ENCODE measurements around the gene ANAPC4. TPM values are rescaled to one million over a fixed set of nuclear protein-coding genes. Genes with fewer than 3 reads are reported as not detected.

ANAPC4 gene
- total RNA-seq, 1 experiment from 2014 or later, result 22.8 TPM

GRCh38 chr4:25437926-25438325 is 60.9 kb downstream of the ANAPC4 start:
- CTCF ChIA-PET, result no interaction called here
- in situ Hi-C loops (cut with HindIII; ENCODE audit: low pct_unique_long_range_greater_than_20kb, low sequenced_read_pairs), result no loop called here
- Histone ChIP-seq H3K27ac (ENCODE audit: low read length) (no peak overlapping the region), H3K36me3 (ENCODE audit: control insufficient read depth, insufficient read depth, low read length) (no peaks in the 10 kb centered on the region), H3K27me3 (ENCODE audit: control insufficient read depth, insufficient read depth, low read length) (no peaks in the 10 kb centered on the region), H3K4me3 (ENCODE audit: low read depth in 2 of 2, low read length in 2 of 2) (no peak overlapping the region), H3K4me1 (ENCODE audit: control insufficient read depth, insufficient read depth, low read length) (no peaks in the 10 kb centered on the region), H3K9me3 (ENCODE audit: control insufficient read depth, insufficient read depth, low read depth, low read length) (no peaks in the 10 kb centered on the region)
- ATAC-seq (no peak), DNase-seq (ENCODE audit: low read depth, low spot score) (no peak)
- no TSS peak for BruUV-seq (replicated peaks)
- no peak for TF ChIP-seq TCF7L2 (IDR thresholded peaks at IDR 0.05; ENCODE audit: low read depth, low read length)
- TF ChIP-seq CTCF (IDR thresholded peaks at IDR 0.05), result no peak
- TF ChIP-seq POLR2AphosphoS5 (IDR thresholded peaks at IDR 0.05; ENCODE audit: low read depth, low read length), result no peak
- TF ChIP-seq REST (IDR thresholded peaks at IDR 0.05; ENCODE audit: insufficient read depth in 1 of 2, low read depth in 2 of 2, low read length in 1 of 2), result no peak
- TF ChIP-seq SIN3A (IDR thresholded peaks at IDR 0.05; ENCODE audit: borderline replicate concordance, insufficient read depth, low read depth, low read length), result no peak
- POLR2A ChIA-PET, result no interaction called here
- intact Hi-C loops (cut with micrococcal nuclease; ENCODE audit: unreplicated experiment), result no loop called here

- TF ChIP-seq CTCF (IDR thresholded peaks at IDR 0.05), result peak; percentile 88
- no peak for TF ChIP-seq POLR2AphosphoS5 (IDR thresholded peaks at IDR 0.05; ENCODE audit: low read depth, low read length)
- CTCF ChIA-PET, result interaction anchor here (0.8 kb wide), 1 partner anchor 327 kb away, joined by 3 read pairs; no protein-coding TSS in a partner anchor
- DNase-seq (ENCODE audit: low read depth, low spot score), result peak; percentile 45
Observed at GRCh38 chr4:25439918-25440477, 62.9 kb downstream of the ANAPC4 start.

More at GRCh38 chr4:25439918-25440477, 62.9 kb downstream of the ANAPC4 start:
- in situ Hi-C loops (cut with HindIII; ENCODE audit: low pct_unique_long_range_greater_than_20kb, low sequenced_read_pairs) (no loop called here), intact Hi-C loops (cut with micrococcal nuclease; ENCODE audit: unreplicated experiment) (loop anchor here (5.0 kb wide), 1 partner anchor 432 kb away; no protein-coding TSS in a partner anchor)
- H3K27me3 ChIP-seq (ENCODE audit: control insufficient read depth, insufficient read depth, low read length), result no peaks in the 10 kb centered on the region
- H3K27ac ChIP-seq (ENCODE audit: low read length), result no peak overlapping the region
- no TSS peak for BruUV-seq (replicated peaks)
- peak; percentile 83 for ATAC-seq
- POLR2A ChIA-PET, result no interaction called here
- no peaks in the 10 kb centered on the region for H3K4me1 ChIP-seq (ENCODE audit: control insufficient read depth, insufficient read depth, low read length)
- no peak overlapping the region for H3K4me3 ChIP-seq (ENCODE audit: low read depth in 2 of 2, low read length in 2 of 2)
- no peaks in the 10 kb centered on the region for H3K36me3 ChIP-seq (ENCODE audit: control insufficient read depth, insufficient read depth, low read length)
- H3K9me3 ChIP-seq (ENCODE audit: control insufficient read depth, insufficient read depth, low read depth, low read length), result no peaks in the 10 kb centered on the region
